Osteoblast (primary cell): ENCODE measurements around the gene CSRP2. TPM values are rescaled to one million over a fixed set of nuclear protein-coding genes. Genes with fewer than 3 reads are reported as not detected.

Source experiments
- DNase-seq: peaks from one replicate; pipeline ENCODE4 v3.0.0; 2011; ENCODE audit warnings: low spot score, mixed read lengths; ENCODE audit not compliant: insufficient read length; ENCODE audit errors: missing footprints
- H2AFZ ChIP-seq: 2 replicates; pipeline ENCODE4 v1.6.0; 2011; ENCODE audit warnings: mild to moderate bottlenecking, low read length
- H3K27ac ChIP-seq: 2 replicates; pipeline ENCODE4 v1.5.1; 2011; ENCODE audit warnings: mild to moderate bottlenecking, low read depth, low read length, moderate library complexity
- H3K27me3 ChIP-seq: 2 replicates; pipeline ENCODE4 v1.6.0; 2012; ENCODE audit warnings: mild to moderate bottlenecking, control low read depth, inconsistent platforms, low read length, moderate library complexity; ENCODE audit not compliant: insufficient read depth
- H3K36me3 ChIP-seq: 2 replicates; pipeline ENCODE4 v1.5.1; 2011; ENCODE audit warnings: mild to moderate bottlenecking, low read length, control low read depth, moderate library complexity; ENCODE audit not compliant: insufficient read depth
- H3K4me1 ChIP-seq: 2 replicates; pipeline ENCODE4 v1.5.1; 2011; ENCODE audit warnings: mild to moderate bottlenecking, low read length, control low read depth, moderate library complexity; ENCODE audit not compliant: insufficient read depth
- H3K4me2 ChIP-seq: 2 replicates; pipeline ENCODE4 v1.6.0; 2011; ENCODE audit warnings: mild to moderate bottlenecking, low read length; ENCODE audit not compliant: insufficient read depth
- H3K4me3 ChIP-seq: fragments of 200-600 bp; sonication (generic); 3 replicates; pipeline ENCODE4 v1.5.1; 2012; ENCODE audit warnings: mild to moderate bottlenecking, low read length, inconsistent platforms; ENCODE audit not compliant: insufficient read depth
- H3K79me2 ChIP-seq: 2 replicates; pipeline ENCODE4 v1.6.0; 2012; ENCODE audit warnings: mild to moderate bottlenecking, low read length, control low read depth, inconsistent platforms; ENCODE audit not compliant: insufficient read depth
- H3K9me3 ChIP-seq: 2 replicates; pipeline ENCODE4 v1.5.1; 2011; ENCODE audit warnings: low read depth, low read length, control low read depth
- H4K20me1 ChIP-seq: 2 replicates; pipeline ENCODE4 v1.6.0; 2012; ENCODE audit warnings: mild to moderate bottlenecking, low read length, control low read depth; ENCODE audit not compliant: insufficient read depth
- total RNA-seq: library from RNA; depleted of rRNA; stranded (reverse); fragments of >200 nt; gene quantifications from 2 replicates; pipeline ENCODE4 v1.2.3, GENCODE V29; 2012
- TF ChIP-seq, protein P1 (sequence below): IDR thresholded peaks from 2 replicates; pipeline ENCODE4 v1.5.1; 2011; ENCODE audit warnings: mild to moderate bottlenecking, low read depth, low read length, moderate library complexity; ENCODE audit errors: extremely low read depth

CSRP2 gene
- total RNA-seq, 1 donor = 13.4 TPM

DNA sequence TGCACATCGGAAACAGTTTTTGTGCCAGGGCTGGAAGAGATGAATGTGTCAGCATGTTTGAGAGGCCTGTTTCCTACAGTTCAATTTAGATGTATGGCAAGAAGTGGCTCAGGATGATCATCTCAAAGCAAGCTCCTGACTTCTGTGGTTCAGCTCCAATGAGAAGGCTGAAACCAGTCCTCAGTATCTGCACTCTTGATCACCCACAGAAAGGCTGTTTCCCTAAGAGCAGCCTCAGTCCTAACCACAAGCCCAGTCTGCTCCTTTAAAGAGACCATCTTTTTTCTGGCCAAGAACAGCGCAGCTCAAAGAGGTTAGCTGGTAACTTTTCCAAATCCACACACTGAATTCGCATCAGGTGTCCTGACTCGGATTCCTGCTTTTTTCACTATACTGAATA lies 19.2 kb downstream of the CSRP2 start:
- Histone ChIP-seq H2AFZ (no peak overlapping the region), H4K20me1 (no peaks in the 10 kb centered on the region), H3K9me3 (no peaks in the 10 kb centered on the region), H3K4me1 (peaks cover 20% of the 10 kb centered on the region), H3K27me3 (no peaks in the 10 kb centered on the region), H3K4me2 (no peak overlapping the region), H3K36me3 (peaks cover 8% of the 10 kb centered on the region), H3K79me2 (no peaks in the 10 kb centered on the region), H3K27ac (no peak overlapping the region), H3K4me3 (no peak overlapping the region)
- TF ChIP-seq, protein P1, sequence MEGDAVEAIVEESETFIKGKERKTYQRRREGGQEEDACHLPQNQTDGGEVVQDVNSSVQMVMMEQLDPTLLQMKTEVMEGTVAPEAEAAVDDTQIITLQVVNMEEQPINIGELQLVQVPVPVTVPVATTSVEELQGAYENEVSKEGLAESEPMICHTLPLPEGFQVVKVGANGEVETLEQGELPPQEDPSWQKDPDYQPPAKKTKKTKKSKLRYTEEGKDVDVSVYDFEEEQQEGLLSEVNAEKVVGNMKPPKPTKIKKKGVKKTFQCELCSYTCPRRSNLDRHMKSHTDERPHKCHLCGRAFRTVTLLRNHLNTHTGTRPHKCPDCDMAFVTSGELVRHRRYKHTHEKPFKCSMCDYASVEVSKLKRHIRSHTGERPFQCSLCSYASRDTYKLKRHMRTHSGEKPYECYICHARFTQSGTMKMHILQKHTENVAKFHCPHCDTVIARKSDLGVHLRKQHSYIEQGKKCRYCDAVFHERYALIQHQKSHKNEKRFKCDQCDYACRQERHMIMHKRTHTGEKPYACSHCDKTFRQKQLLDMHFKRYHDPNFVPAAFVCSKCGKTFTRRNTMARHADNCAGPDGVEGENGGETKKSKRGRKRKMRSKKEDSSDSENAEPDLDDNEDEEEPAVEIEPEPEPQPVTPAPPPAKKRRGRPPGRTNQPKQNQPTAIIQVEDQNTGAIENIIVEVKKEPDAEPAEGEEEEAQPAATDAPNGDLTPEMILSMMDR = no peak
- no peak for DNase-seq

DNA sequence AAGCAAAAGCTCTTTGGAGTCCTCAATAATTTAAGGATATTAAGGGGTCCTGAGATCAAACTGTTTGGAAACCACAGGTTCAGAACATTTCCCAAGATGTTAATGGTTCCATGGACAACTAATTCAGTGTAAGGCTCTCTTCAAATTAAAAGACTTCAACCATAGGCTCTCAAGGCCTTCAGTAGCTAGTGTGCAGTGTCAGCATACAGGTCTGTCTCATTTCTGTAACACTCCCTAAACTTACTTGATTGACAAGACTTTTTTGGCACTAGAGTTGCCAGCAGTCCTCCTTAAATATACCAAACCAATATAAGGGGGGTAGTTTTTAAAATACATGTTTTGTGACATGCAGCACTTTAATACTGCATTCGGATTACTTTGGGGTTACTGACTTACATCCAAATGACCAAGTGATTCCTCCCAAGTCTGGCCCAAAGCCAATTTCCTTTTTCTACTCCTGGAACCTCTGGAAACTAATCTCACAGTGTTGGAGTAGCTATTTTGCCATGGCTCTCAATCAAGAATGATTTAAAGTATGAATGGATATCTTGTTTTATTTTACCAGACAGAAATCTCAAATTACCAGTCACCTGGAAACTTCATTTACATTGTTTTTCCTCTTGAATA lies 22.7 kb downstream of the CSRP2 start:
- Histone ChIP-seq H2AFZ (no peak overlapping the region), H3K4me1 (no peaks in the 10 kb centered on the region), H3K79me2 (no peaks in the 10 kb centered on the region), H3K4me2 (no peak overlapping the region), H3K36me3 (peaks cover 24% of the 10 kb centered on the region), H3K9me3 (no peaks in the 10 kb centered on the region), H4K20me1 (no peaks in the 10 kb centered on the region), H3K4me3 (no peak overlapping the region), H3K27ac (no peak overlapping the region), H3K27me3 (no peaks in the 10 kb centered on the region)
- no peak for DNase-seq
- TF ChIP-seq, protein P1 = no peak

DNA sequence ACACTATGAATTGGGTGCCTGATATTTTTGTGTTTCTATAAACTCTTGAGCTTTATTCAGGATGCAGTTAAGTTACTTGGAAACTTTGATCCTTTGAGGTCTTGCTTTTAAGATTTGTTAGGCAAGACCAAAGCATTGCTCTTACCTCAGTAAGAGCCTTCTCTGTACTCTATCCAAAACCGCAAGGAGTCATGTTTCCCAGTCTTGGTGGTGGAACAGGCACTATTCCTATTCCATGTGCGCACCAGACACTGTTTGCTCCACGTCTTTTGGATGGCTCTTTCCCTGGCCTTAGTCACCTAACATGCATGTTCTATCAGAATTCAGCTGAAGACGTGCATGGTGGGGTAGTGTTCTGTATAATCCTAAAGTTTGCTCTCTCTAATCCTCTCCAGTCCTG lies 23.5 kb downstream of the CSRP2 start:
- H3K36me3 ChIP-seq = peaks cover 32% of the 10 kb centered on the region
- no peak overlapping the region for H3K4me3 ChIP-seq
- H4K20me1 ChIP-seq = no peaks in the 10 kb centered on the region
- H3K27me3 ChIP-seq = no peaks in the 10 kb centered on the region
- no peak overlapping the region for H2AFZ ChIP-seq
- TF ChIP-seq, protein P1 = no peak
- H3K9me3 ChIP-seq = no peaks in the 10 kb centered on the region
- no peak for DNase-seq
- no peaks in the 10 kb centered on the region for H3K79me2 ChIP-seq
- H3K4me1 ChIP-seq = no peaks in the 10 kb centered on the region
- no peak overlapping the region for H3K4me2 ChIP-seq
- no peak overlapping the region for H3K27ac ChIP-seq

DNA sequence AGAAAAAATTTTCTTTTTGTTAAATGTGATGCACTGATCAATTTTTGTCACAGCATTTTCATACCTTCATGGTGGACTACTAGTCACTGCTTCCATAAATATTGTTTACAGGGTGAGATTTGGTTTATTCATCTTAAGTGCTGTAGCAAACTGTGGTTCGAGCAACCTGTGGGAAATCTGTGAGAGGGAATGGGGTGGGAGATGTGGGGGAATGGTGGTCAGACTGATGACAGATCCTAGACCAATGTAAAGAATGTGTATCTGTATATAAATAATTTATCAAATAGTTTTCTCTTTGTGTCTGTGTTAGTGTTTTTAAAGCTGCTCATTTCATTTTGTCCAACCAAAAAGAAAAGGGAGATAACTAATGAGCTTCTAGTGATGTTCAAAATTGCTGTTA lies 26.7 kb downstream of the CSRP2 start:
- Histone ChIP-seq H2AFZ (no peak overlapping the region), H3K9me3 (no peaks in the 10 kb centered on the region), H3K27me3 (no peaks in the 10 kb centered on the region), H4K20me1 (no peaks in the 10 kb centered on the region), H3K79me2 (no peaks in the 10 kb centered on the region), H3K4me3 (no peak overlapping the region), H3K4me2 (no peak overlapping the region), H3K27ac (no peak overlapping the region), H3K4me1 (no peaks in the 10 kb centered on the region), H3K36me3 (peaks cover 41% of the 10 kb centered on the region)
- DNase-seq = no peak
- TF ChIP-seq, protein P1 = no peak
